Measurements from ENCODE around the gene KIF26B. TPM values are rescaled to one million over a fixed set of nuclear protein-coding genes. Genes with fewer than 3 reads are reported as not detected.

Gene KIF26B
- total RNA-seq, 1 donor from 2014 or later, result 5.1 TPM

GRCh38 chr1:245437369-245438062, 282.7 kb downstream of the KIF26B start:
- Mint-ChIP-seq H3K9me3 (ENCODE audit: low read depth) (peaks cover 3% of the 10 kb centered on the region), H3K27ac (no peak overlapping the region), H3K4me3 (ENCODE audit: low read depth) (no peak overlapping the region), H3K4me1 (ENCODE audit: low read depth) (no peaks in the 10 kb centered on the region), H3K27me3 (no peaks in the 10 kb centered on the region), H3K36me3 (ENCODE audit: insufficient read depth) (peaks cover 1% of the 10 kb centered on the region)
- no peak for DNase-seq (ENCODE audit: low spot score, unreplicated experiment)
- TF ChIP-seq CTCF (IDR thresholded peaks at IDR 0.05; ENCODE audit: unreplicated experiment), result no peak

GRCh38 chr1:245440922-245441321, 286.1 kb downstream of the KIF26B start:
- no peaks in the 10 kb centered on the region for H3K4me1 Mint-ChIP-seq (ENCODE audit: low read depth)
- H3K36me3 Mint-ChIP-seq (ENCODE audit: insufficient read depth), result peaks cover 1% of the 10 kb centered on the region
- peaks cover 3% of the 10 kb centered on the region for H3K9me3 Mint-ChIP-seq (ENCODE audit: low read depth)
- no peak overlapping the region for H3K4me3 Mint-ChIP-seq (ENCODE audit: low read depth)
- H3K27me3 Mint-ChIP-seq, result no peaks in the 10 kb centered on the region
- H3K27ac Mint-ChIP-seq, result no peak overlapping the region
- TF ChIP-seq CTCF (IDR thresholded peaks at IDR 0.05; ENCODE audit: unreplicated experiment), result no peak
- DNase-seq (ENCODE audit: low spot score, unreplicated experiment), result no peak

- no peaks in the 10 kb centered on the region for H3K27me3 Mint-ChIP-seq
- peaks cover 3% of the 10 kb centered on the region for H3K9me3 Mint-ChIP-seq (ENCODE audit: low read depth)
- H3K36me3 Mint-ChIP-seq (ENCODE audit: insufficient read depth), result peaks cover 1% of the 10 kb centered on the region
- no peak for TF ChIP-seq CTCF (IDR thresholded peaks at IDR 0.05; ENCODE audit: unreplicated experiment)
- H3K4me3 Mint-ChIP-seq (ENCODE audit: low read depth), result no peak overlapping the region
- no peak for DNase-seq (ENCODE audit: low spot score, unreplicated experiment)
- H3K4me1 Mint-ChIP-seq (ENCODE audit: low read depth), result no peaks in the 10 kb centered on the region
- H3K27ac Mint-ChIP-seq, result no peak overlapping the region
These were observed 286.9 kb downstream of the KIF26B start for GRCh38 chr1:245441689-245442088.

- Mint-ChIP-seq H3K4me3 (ENCODE audit: low read depth) (no peak overlapping the region), H3K27me3 (no peaks in the 10 kb centered on the region), H3K36me3 (ENCODE audit: insufficient read depth) (no peaks in the 10 kb centered on the region), H3K27ac (no peak overlapping the region), H3K4me1 (ENCODE audit: low read depth) (no peaks in the 10 kb centered on the region), H3K9me3 (ENCODE audit: low read depth) (no peaks in the 10 kb centered on the region)
- no peak for TF ChIP-seq CTCF (IDR thresholded peaks at IDR 0.05; ENCODE audit: unreplicated experiment)
- no peak for DNase-seq (ENCODE audit: low spot score, unreplicated experiment)
These were observed 289.5 kb downstream of the KIF26B start for GRCh38 chr1:245444147-245444828.

GRCh38 chr1:245444945-245445344, 290.2 kb downstream of the KIF26B start:
- Mint-ChIP-seq H3K27ac (no peak overlapping the region), H3K4me1 (ENCODE audit: low read depth) (no peaks in the 10 kb centered on the region), H3K27me3 (no peaks in the 10 kb centered on the region), H3K36me3 (ENCODE audit: insufficient read depth) (no peaks in the 10 kb centered on the region), H3K9me3 (ENCODE audit: low read depth) (no peaks in the 10 kb centered on the region), H3K4me3 (ENCODE audit: low read depth) (no peak overlapping the region)
- TF ChIP-seq CTCF (IDR thresholded peaks at IDR 0.05; ENCODE audit: unreplicated experiment), result no peak
- DNase-seq (ENCODE audit: low spot score, unreplicated experiment), result no peak

All from progenitor cell of endocrine pancreas (in vitro differentiated cells).